ENCODE measurements around the gene SUGCT.

SUGCT gene

GRCh38 chr7:40134428-40135316 lies at the start of gene SUGCT, which contains the start of gene MPLKIP:
TSS of gene SUGCT (plus strand) at chr7:40135005.
TSS of gene MPLKIP (minus strand) at chr7:40134622. CDS start at chr7:40134567, 55 bp downstream.
- H3K27me3 ChIP-seq (replicated peaks): no peaks in the 10 kb centered on the region
- in situ Hi-C loops (cut with HindIII; ENCODE audit: low pct_ligation_motif_present, low sequenced_read_pairs): no loop called here
- H3K36me3 ChIP-seq (replicated peaks): no peaks in the 10 kb centered on the region
- H3K27ac ChIP-seq: peak within 1 kb of the TSS; percentile 91
- peak; percentile 78 for DNase-seq
- peak; percentile 63 for TF ChIP-seq CTCF (IDR thresholded peaks at IDR 0.05; ENCODE audit: low read depth, low read length, missing control alignments)
- peak within 1 kb of the TSS; percentile 92 for H3K4me3 ChIP-seq (ENCODE audit: low read depth, low read length)

GRCh38 chr7:40092182-40092581 lies 42.6 kb upstream of the SUGCT start:
- in situ Hi-C loops (cut with HindIII; ENCODE audit: low pct_ligation_motif_present, low sequenced_read_pairs): no loop called here

GRCh38 chr7:40093631-40094350 lies 41.0 kb upstream of the SUGCT start:
- H3K4me3 ChIP-seq (ENCODE audit: low read depth, low read length): no peak overlapping the region
- H3K27ac ChIP-seq: no peak overlapping the region
- TF ChIP-seq CTCF (IDR thresholded peaks at IDR 0.05; ENCODE audit: low read depth, low read length, missing control alignments): no peak
- peaks cover 15% of the 10 kb centered on the region for H3K36me3 ChIP-seq (replicated peaks)
- DNase-seq: no peak
- in situ Hi-C loops (cut with HindIII; ENCODE audit: low pct_ligation_motif_present, low sequenced_read_pairs): no loop called here
- H3K27me3 ChIP-seq (replicated peaks): no peaks in the 10 kb centered on the region

More at GRCh38 chr7:40092182-40092581, 42.6 kb upstream of the SUGCT start:
- Histone ChIP-seq H3K4me3 (ENCODE audit: low read depth, low read length) (no peak overlapping the region), H3K27ac (no peak overlapping the region), H3K36me3 (replicated peaks) (peaks cover 23% of the 10 kb centered on the region), H3K27me3 (replicated peaks) (no peaks in the 10 kb centered on the region)
- no peak for TF ChIP-seq CTCF (IDR thresholded peaks at IDR 0.05; ENCODE audit: low read depth, low read length, missing control alignments)
- no peak for DNase-seq

GRCh38 chr7:40095230-40095629 lies 39.6 kb upstream of the SUGCT start:
- Histone ChIP-seq H3K36me3 (replicated peaks) (peaks cover 14% of the 10 kb centered on the region), H3K27ac (no peak overlapping the region), H3K27me3 (replicated peaks) (no peaks in the 10 kb centered on the region), H3K4me3 (ENCODE audit: low read depth, low read length) (no peak overlapping the region)
- in situ Hi-C loops (cut with HindIII; ENCODE audit: low pct_ligation_motif_present, low sequenced_read_pairs): no loop called here
- no peak for TF ChIP-seq CTCF (IDR thresholded peaks at IDR 0.05; ENCODE audit: low read depth, low read length, missing control alignments)
- DNase-seq: no peak

- Histone ChIP-seq H3K36me3 (replicated peaks) (peaks cover 14% of the 10 kb centered on the region), H3K27me3 (replicated peaks) (no peaks in the 10 kb centered on the region), H3K27ac (no peak overlapping the region), H3K4me3 (ENCODE audit: low read depth, low read length) (no peak overlapping the region)
- no peak for DNase-seq
- in situ Hi-C loops (cut with HindIII; ENCODE audit: low pct_ligation_motif_present, low sequenced_read_pairs): no loop called here
- TF ChIP-seq CTCF (IDR thresholded peaks at IDR 0.05; ENCODE audit: low read depth, low read length, missing control alignments): no peak
Measured at GRCh38 chr7:40095695-40096327, 39.0 kb upstream of the SUGCT start.
